GM12872 (cell line): ENCODE data around the gene PSD4.

Source experiments
- CTCF ChIP-seq: IDR thresholded peaks from 3 replicates; pipeline ENCODE4 v1.5.1; 2011; ENCODE audit warnings: low read depth, mild to moderate bottlenecking, low read length, moderate library complexity; ENCODE audit not compliant: insufficient read depth

PSD4 gene

GRCh38 chr2:113158884-113159553 lies 14.8 kb upstream of the PSD4 start:
- TF ChIP-seq CTCF = no peak

- TF ChIP-seq CTCF = no peak
Observed at GRCh38 chr2:113160248-113160647, 13.5 kb upstream of the PSD4 start.

GRCh38 chr2:113160962-113161361 lies 12.8 kb upstream of the PSD4 start:
- no peak for TF ChIP-seq CTCF

GRCh38 chr2:113162173-113162572 lies 11.6 kb upstream of the PSD4 start:
- TF ChIP-seq CTCF = no peak

- TF ChIP-seq CTCF = no peak
Observed at GRCh38 chr2:113162869-113163268, 10.9 kb upstream of the PSD4 start.

GRCh38 chr2:113164215-113164929 lies 9.4 kb upstream of the PSD4 start:
- TF ChIP-seq CTCF = no peak

- no peak for TF ChIP-seq CTCF
Observed at GRCh38 chr2:113164930-113165585, 8.7 kb upstream of the PSD4 start.
